ENCODE results near the gene NCOR2.

NCOR2 gene

DNA sequence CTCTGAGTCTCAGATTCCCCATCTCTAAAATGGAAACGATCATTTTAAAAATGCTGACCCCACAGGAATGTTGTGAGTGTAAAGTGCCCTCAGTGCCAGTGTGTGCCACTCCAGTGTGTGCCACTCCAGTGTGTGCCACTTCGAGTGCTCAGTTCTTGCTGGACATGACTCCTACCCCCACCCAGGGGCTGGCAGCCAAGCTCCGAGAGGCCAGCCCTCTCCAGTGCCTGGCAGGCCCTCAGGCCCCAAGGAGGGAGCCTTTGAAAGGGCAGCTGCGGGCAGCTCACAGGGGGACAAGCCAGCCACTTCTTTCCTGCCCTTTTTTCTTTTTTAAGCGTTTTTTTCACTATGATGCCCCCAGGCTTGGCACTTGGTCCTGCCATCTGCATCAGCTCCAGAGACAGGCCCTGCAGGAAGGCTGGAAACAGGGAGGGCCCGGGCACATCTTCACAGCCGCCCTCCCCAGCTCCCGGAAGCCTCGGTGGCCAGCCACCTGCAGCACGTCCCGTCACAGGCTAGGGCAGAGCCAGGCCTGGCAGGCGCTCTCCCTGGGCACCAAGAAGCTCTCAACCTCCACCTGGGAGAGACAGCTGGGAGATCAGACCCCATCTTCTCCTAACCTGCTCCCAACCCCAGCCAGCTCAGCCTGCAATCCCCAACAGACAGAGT, 29.8 kb downstream of the NCOR2 start:
- ATAC-seq: peak; percentile 6
- no peaks in the 10 kb centered on the region for H3K9me3 Mint-ChIP-seq
- peaks cover 50% of the 10 kb centered on the region for H3K4me1 Mint-ChIP-seq
- no peak overlapping the region for H3K27ac Mint-ChIP-seq
- no peak overlapping the region for H3K4me3 Mint-ChIP-seq
- DNase-seq (ENCODE audit: low spot score in 2 of 2): no peak
- peaks cover 25% of the 10 kb centered on the region for H3K36me3 Mint-ChIP-seq

DNA sequence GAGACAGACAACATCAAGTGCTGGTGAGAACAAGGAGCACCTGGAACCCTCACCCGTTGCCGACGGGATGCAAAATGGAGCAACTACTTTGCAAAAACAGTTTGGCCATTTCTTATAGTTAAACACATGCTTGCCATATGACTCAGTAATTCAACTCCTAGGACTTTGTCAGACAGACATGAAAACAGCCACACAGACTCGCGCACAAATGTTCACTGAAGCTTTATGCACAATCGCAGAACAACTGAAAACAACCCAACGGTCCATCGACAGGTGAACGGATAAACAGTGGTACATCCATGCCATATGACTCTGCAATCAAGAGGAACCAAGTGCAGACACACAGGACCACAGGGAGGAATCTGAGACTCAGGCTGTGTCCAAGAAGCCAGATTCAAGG, 30.8 kb downstream of the NCOR2 start:
- Mint-ChIP-seq H3K9me3 (no peaks in the 10 kb centered on the region), H3K27ac (no peak overlapping the region), H3K4me1 (peaks cover 50% of the 10 kb centered on the region), H3K4me3 (no peak overlapping the region), H3K36me3 (peaks cover 29% of the 10 kb centered on the region)
- no peak for DNase-seq (ENCODE audit: low spot score in 2 of 2)
- ATAC-seq: no peak

DNA sequence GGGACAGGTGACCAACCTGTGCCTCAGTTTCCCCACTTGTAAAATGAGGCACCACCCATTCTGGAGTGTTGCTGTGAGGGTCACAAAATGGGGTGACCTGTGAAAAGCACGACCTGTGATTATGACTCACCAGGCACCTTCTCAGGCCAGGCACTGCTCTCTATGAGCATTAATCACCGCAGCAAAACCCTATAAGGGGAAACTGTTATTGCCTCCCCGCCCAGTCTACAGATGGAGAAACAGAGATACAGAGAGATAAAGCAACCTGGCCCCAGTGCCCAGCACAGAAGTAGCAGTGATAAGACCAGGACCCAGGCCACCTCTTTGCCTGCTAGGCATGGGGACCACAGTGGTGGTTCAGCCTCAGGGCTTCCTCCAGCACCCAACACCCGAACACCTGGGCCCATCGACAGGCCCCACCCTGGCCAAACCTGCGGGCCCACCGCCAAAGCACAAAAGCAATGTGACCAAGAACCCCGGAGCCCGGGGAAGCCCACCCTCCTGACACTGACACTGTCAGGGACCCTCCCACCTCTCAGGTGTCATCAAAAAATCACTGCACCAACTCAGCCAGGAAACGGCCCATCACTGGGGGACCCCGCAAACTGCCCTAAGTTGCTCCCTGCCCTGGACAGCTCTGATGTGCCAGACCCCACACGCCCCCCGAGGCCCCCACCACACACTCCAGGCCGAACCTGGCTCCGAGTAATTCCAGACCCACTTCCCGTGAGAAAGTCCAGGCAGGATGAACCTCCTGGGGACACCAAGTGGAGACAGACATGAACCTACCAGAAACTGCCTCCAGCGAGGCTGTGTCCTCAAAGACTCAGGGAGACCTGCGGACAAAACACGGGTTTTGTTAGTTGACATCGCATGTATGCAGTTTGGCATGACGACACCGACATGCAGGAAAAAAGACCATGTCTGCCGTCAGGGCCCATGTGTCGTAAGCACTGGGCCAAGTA, 32.4 kb downstream of the NCOR2 start:
- Mint-ChIP-seq H3K9me3 (no peaks in the 10 kb centered on the region), H3K27ac (no peak overlapping the region), H3K4me3 (no peak overlapping the region), H3K36me3 (peaks cover 29% of the 10 kb centered on the region), H3K4me1 (peaks cover 56% of the 10 kb centered on the region)
- DNase-seq (ENCODE audit: low spot score in 2 of 2) (no peak), ATAC-seq (no peak)

DNA sequence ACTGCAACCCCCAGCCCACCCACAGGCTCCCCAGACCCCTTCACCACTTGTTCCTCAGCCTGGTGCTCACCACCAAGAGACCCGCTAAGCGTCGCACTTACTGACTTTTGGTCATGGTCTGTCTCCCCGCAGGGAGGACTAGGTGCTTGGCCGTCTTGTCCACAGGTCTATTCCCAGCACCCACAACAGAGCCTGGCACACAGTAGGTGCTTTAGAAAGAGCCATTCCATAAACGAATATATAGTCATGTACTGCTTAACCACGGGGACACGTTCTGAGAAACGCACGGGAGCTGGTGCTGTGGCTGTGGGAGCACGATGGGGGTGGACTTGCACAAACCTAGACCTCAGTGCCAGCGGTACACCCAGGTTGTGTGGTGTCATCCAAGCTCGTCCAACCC, 34.0 kb downstream of the NCOR2 start:
- H3K27ac Mint-ChIP-seq: no peak overlapping the region
- DNase-seq (ENCODE audit: low spot score in 2 of 2): no peak
- no peak for ATAC-seq

DNA sequence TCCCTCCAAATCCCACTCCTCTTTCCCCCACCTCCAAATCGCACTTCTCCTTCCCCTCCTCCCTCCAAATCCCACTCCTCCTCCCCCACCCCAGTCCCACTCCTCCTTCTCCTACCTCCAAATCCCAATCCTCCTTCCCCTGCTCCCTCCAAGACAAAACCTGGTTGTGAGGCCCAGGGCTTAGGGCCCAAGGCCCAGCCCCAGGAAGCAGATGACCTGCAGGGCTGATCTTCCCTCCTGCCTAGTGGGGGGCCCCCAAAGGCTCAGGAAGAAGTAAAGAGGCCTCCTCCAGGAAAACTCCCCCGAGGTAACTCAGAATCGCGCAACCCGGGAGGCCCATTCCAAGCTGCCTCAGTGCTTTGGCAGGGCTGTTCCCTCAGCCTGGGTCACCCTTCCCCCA, 34.4 kb downstream of the NCOR2 start:
- H3K27ac Mint-ChIP-seq: no peak overlapping the region
- peaks cover 36% of the 10 kb centered on the region for H3K36me3 Mint-ChIP-seq
- H3K4me1 Mint-ChIP-seq: peaks cover 44% of the 10 kb centered on the region

More for the DNA sequence above, 34.0 kb downstream of the NCOR2 start:
- H3K36me3 Mint-ChIP-seq: peaks cover 31% of the 10 kb centered on the region
- no peaks in the 10 kb centered on the region for H3K9me3 Mint-ChIP-seq
- H3K4me3 Mint-ChIP-seq: no peak overlapping the region
- peaks cover 44% of the 10 kb centered on the region for H3K4me1 Mint-ChIP-seq

DNA sequence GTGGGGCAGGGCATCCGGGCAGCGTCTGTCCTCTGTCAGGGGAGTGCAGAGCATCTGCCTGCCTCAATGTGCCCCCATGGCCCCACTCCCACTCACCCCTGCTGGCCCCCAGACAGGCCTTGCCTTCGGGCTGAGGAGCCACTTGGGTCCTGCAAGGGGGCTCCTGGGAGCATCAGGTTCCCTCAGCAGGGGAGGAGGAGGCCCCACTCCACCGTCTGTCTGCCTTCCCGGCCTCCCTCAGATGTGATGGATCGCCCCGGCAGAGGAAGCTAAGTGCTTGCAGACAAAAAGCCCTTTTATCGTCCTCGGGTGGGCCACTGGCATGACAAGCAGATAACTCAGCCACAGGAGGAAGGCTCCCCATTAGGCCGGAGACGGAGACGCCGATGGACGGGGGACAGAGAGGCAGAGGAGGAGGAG, 35.1 kb downstream of the NCOR2 start:
- H3K4me3 Mint-ChIP-seq: no peak overlapping the region
- H3K27ac Mint-ChIP-seq: no peak overlapping the region
- DNase-seq (ENCODE audit: low spot score in 2 of 2) (no peak), ATAC-seq (no peak)
- peaks cover 39% of the 10 kb centered on the region for H3K36me3 Mint-ChIP-seq
- peaks cover 42% of the 10 kb centered on the region for H3K4me1 Mint-ChIP-seq
- no peaks in the 10 kb centered on the region for H3K9me3 Mint-ChIP-seq

More for the DNA sequence above, 34.4 kb downstream of the NCOR2 start:
- no peak for DNase-seq (ENCODE audit: low spot score in 2 of 2)
- H3K9me3 Mint-ChIP-seq: no peaks in the 10 kb centered on the region
- H3K4me3 Mint-ChIP-seq: no peak overlapping the region
- ATAC-seq: no peak

DNA sequence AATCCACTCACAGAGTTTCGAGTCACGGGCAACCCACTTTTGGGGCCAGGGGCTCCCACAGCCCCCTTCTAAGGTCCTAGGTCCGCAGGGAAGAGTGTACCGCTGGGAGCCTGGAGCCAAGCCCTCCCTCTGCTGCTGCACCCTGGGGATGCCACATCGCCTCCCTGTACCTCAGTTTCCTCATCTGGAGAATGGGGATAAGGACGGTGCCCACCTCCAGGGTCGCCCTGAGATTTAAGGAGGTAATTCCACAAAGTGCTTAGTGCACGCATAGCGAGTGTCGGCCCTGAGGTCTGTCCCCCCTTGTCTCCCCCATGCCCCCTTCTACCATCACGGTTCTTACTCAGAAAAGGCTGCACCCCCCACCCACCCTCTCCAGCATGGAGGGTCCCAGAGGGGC, 35.5 kb downstream of the NCOR2 start:
- DNase-seq (ENCODE audit: low spot score in 2 of 2) (no peak), ATAC-seq (no peak)
- Mint-ChIP-seq H3K4me1 (peaks cover 40% of the 10 kb centered on the region), H3K4me3 (no peak overlapping the region), H3K9me3 (no peaks in the 10 kb centered on the region), H3K36me3 (peaks cover 39% of the 10 kb centered on the region), H3K27ac (no peak overlapping the region)

DNA sequence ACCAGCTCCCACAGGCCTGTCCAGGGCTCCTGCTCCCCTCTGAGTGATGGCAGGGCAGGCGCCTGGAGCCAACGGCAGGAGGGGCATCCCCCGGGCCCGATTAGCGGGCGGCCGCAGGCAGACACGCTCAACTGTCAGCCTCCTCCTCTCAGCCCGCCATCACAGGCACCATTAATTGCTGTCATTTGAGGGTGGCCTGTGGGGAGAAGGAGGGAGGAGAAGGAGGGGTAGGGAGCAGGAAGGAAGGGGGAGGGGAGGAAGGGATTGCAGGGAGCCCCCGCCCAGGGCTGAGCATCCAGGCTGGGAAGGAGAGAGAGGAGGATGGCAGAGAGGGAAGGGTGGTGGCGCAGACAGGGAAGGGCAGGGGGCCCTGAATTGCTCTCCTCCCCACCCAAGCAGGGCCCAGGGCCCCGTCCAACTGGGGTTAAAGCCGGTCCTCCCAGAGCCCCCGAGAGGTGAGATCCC, 36.1 kb downstream of the NCOR2 start:
- H3K9me3 Mint-ChIP-seq: no peaks in the 10 kb centered on the region
- H3K36me3 Mint-ChIP-seq: peaks cover 39% of the 10 kb centered on the region
- DNase-seq (ENCODE audit: low spot score in 2 of 2) (no peak), ATAC-seq (no peak)
- H3K27ac Mint-ChIP-seq: no peak overlapping the region
- peaks cover 34% of the 10 kb centered on the region for H3K4me1 Mint-ChIP-seq
- H3K4me3 Mint-ChIP-seq: no peak overlapping the region

DNA sequence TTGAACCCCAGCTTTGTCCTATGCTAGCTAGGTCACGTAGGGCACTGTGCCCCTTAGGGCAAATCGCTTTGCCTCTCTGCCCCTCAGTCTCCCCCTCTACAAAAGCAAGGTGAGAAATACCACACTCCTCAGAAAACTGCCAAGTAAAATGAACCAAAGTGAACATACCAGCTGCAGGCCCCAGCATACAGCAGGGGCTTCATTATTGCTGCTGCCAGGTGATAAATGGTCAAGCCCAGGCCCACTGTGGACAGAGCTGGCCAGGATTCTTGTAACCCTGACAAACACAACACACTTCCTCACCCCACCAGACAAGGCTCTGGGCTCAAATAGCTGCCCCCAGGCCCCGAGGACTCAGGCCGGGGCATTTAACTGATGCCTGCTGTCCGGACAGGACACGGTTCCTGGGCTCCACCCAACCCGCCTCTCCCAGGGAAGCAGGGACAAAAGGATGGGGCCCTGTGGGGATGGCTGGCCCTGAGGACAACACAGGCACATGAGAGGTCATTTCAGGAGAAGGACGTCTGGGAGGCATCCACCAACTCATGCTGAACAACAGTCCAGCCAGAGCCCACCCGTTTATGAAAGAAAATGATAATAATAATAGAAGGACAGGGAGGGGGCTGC, 36.7 kb downstream of the NCOR2 start:
- Mint-ChIP-seq H3K4me3 (no peak overlapping the region), H3K27ac (no peak overlapping the region), H3K9me3 (no peaks in the 10 kb centered on the region), H3K36me3 (peaks cover 39% of the 10 kb centered on the region), H3K4me1 (peaks cover 29% of the 10 kb centered on the region)
- ATAC-seq: no peak
- DNase-seq (ENCODE audit: low spot score in 2 of 2): no peak

DNA sequence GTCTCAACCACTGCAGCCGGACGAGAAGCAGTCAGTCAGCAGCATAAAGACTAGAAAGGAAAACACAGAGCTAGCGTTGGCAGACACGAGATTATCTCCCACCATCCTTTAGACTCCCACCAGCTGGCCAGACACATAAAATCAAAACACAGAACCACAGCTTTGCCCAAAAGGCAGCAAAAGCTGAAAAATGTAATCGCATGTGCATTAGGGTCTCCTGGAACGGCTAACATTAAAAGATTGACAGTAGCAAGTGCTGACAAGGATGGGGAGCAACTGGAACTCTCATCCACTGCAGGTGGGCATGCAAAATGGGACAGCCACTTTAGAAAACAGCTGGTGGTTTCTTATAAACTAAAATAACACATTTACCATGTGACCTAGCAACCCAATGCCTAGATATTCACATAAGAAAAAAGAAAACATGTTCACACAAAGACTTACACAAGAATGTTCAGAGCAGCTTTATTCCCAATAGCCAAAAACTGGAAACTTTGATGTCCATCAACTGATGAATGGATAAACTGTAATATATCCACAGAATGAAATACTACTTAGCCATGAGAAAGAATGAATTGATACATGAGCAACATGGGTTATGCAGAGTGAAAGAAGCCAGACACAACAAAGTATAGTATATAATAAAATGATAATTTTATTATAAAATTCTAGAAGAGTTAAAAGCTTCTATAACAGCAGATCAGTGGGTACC, 37.7 kb downstream of the NCOR2 start:
- Mint-ChIP-seq H3K9me3 (no peaks in the 10 kb centered on the region), H3K4me3 (no peak overlapping the region), H3K27ac (no peak overlapping the region), H3K36me3 (peaks cover 34% of the 10 kb centered on the region), H3K4me1 (peaks cover 37% of the 10 kb centered on the region)
- ATAC-seq (no peak), DNase-seq (ENCODE audit: low spot score in 2 of 2) (no peak)

DNA sequence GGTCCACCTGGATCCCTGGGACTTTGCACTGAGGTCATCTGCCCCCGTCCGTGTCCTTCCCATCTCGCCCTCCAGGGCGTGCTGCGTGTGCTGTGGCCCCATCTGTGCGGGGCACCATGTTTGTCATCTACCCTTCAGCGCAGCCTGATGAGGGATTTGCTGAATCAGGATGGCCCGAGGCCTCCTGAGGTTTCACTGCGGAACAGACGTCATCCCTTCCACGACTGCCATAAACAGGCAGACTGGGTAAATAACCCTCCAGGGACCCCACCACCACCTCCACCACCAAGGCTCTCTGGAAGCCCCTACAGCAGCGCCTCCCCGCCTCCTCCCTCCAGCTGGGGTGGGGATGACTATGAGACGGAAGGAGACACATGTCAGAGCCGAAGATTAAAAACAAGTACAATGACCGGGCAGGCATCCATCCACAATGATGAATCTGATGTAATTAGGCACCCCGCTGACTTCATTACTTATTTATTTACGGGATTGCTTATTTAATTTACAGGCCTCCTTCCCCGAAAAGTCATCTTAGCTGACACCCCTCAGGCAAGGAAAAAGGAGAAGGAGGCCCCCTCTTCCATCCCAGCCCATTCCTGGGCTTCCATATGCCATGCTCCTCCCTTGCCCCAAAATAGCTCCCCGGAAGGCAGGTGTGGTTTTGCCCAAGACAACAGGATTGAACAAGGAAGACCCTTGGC, 39.4 kb downstream of the NCOR2 start:
- DNase-seq (ENCODE audit: low spot score in 2 of 2) (no peak), ATAC-seq (no peak)
- H3K4me1 Mint-ChIP-seq: peaks cover 37% of the 10 kb centered on the region
- no peaks in the 10 kb centered on the region for H3K9me3 Mint-ChIP-seq
- H3K4me3 Mint-ChIP-seq: no peak overlapping the region
- H3K27ac Mint-ChIP-seq: peak overlapping the region; percentile 38
- peaks cover 17% of the 10 kb centered on the region for H3K36me3 Mint-ChIP-seq

DNA sequence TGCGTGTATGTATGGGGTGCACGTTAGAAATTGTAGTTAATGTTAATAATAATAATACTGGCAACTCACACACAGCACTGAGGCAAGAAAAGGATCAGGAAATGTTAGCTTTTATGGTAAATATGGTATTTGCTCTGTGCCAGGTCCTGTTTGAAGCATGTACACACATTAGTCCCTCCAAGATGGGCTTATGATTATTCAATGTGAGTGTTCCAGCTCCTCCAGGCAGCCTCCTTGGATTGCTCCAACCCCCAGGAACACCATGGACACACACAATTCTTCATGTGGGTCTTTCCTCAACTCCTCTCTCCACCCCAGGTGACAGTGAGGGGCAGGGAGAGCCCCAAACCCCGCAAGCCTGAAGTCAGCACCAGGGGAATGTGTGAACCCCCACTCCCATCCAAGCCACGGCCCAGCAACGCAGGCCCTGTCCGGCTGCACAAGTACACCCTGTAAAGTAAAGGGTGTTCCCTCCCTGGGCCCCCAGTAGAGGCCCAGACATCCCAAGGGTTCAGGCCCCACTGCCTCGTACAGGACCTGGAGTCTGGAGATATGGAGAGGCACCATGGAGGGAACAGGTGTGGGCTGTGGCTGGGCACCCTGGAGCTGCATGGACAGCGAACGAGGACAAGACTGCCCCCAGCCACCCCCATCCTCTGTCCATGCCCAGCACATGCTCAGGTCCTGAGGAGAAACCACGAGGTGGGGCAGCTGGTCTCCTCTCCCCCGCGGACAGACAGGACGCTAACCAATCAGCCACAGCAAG, 41.3 kb downstream of the NCOR2 start:
- H3K36me3 Mint-ChIP-seq: peaks cover 10% of the 10 kb centered on the region
- no peak for ATAC-seq

DNA sequence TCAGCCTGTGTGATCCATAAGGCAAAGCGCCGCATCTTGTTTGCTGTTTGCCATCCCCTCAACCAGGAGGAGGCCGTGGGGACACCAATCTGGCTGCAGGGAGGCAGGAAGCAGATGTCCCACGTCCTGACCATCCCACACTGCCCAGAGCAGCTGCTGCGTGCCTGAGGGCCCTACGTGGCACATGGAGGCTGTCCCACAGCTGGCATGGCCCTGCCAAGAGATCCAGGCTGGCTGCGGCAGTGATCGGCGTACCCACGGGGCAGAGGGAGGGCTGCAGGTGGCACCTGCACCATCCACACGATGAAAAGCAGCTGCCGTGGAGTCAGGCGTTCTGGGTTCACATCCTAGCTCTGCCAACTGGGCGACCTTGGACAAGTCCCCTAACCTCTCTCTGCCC, 42.0 kb downstream of the NCOR2 start:
- Mint-ChIP-seq H3K4me3 (no peak overlapping the region), H3K9me3 (no peaks in the 10 kb centered on the region), H3K27ac (no peak overlapping the region), H3K36me3 (peaks cover 10% of the 10 kb centered on the region), H3K4me1 (peaks cover 39% of the 10 kb centered on the region)
- DNase-seq (ENCODE audit: low spot score in 2 of 2): no peak
- no peak for ATAC-seq

More for the DNA sequence above, 41.3 kb downstream of the NCOR2 start:
- peaks cover 42% of the 10 kb centered on the region for H3K4me1 Mint-ChIP-seq
- DNase-seq (ENCODE audit: low spot score in 2 of 2): no peak
- H3K4me3 Mint-ChIP-seq: no peak overlapping the region
- H3K9me3 Mint-ChIP-seq: no peaks in the 10 kb centered on the region
- no peak overlapping the region for H3K27ac Mint-ChIP-seq

All from stimulated activated effector memory CD8-positive, alpha-beta T cell treated with anti-CD3 and anti-CD28 coated beads, Interleukin-12 subunit alpha, Interleukin-12 subunit beta, amount 100 ng/mL, for 72 hours (primary cell).